Ectodermal cell (in vitro differentiated cells): ENCODE measurements around the gene PAIP2.

ENCODE experiments used
- H3K27ac ChIP-seq: 2 replicates; pipeline ENCODE4 v1.7.0; 2013; ENCODE audit warnings: mild to moderate bottlenecking, low read depth, low read length; ENCODE audit not compliant: insufficient read depth, poor library complexity, severe bottlenecking
- H3K27me3 ChIP-seq: 2 replicates; pipeline ENCODE4 v1.7.0; 2013; ENCODE audit warnings: mild to moderate bottlenecking, low read length; ENCODE audit not compliant: insufficient read depth, control insufficient read depth, poor library complexity, severe bottlenecking
- H3K36me3 ChIP-seq: one replicate; pipeline ENCODE4 v1.7.0; 2013; ENCODE audit warnings: low read length; ENCODE audit not compliant: control insufficient read depth, insufficient read depth
- H3K4me1 ChIP-seq: one replicate; pipeline ENCODE4 v1.7.0; 2013; ENCODE audit warnings: low read length; ENCODE audit not compliant: control insufficient read depth, insufficient read depth
- H3K4me3 ChIP-seq: 2 replicates; pipeline ENCODE4 v1.7.0; 2013; ENCODE audit warnings: low read depth, low read length, control low read depth; ENCODE audit not compliant: insufficient read depth
- H3K9me3 ChIP-seq: 2 replicates; pipeline ENCODE4 v1.7.0; 2013; ENCODE audit warnings: mild to moderate bottlenecking, low read length, moderate library complexity; ENCODE audit not compliant: control insufficient read depth
- WGBS, 2 experiments: methylation state at CpG; one replicate each; pipeline ENCODE4 v1.1.7; 2013; ENCODE audit warnings: missing lambda C conversion rate in 2 of 2; 5-methylcytosine and 5-hydroxymethylcytosine counted together

The PAIP2 gene

GRCh38 chr5:139377226-139377625, 35.6 kb downstream of the PAIP2 start:
- H3K4me3 ChIP-seq = no peak overlapping the region
- no peaks in the 10 kb centered on the region for H3K27me3 ChIP-seq
- no peaks in the 10 kb centered on the region for H3K9me3 ChIP-seq
- H3K27ac ChIP-seq = no peak overlapping the region
- WGBS, 2 experiments = 94 to 95% methylated on average over 3 of the region's 3 CpGs
- H3K36me3 ChIP-seq = no peaks in the 10 kb centered on the region
- H3K4me1 ChIP-seq = no peaks in the 10 kb centered on the region

GRCh38 chr5:139378101-139378825, 36.6 kb downstream of the PAIP2 start:
- Histone ChIP-seq H3K27ac (no peak overlapping the region), H3K36me3 (no peaks in the 10 kb centered on the region), H3K4me3 (no peak overlapping the region), H3K4me1 (no peaks in the 10 kb centered on the region), H3K27me3 (no peaks in the 10 kb centered on the region), H3K9me3 (no peaks in the 10 kb centered on the region)
- WGBS, 2 experiments = 92 to 93% methylated on average over 47 of the region's 47 CpGs

- no peak overlapping the region for H3K27ac ChIP-seq
- H3K27me3 ChIP-seq = no peaks in the 10 kb centered on the region
- H3K4me1 ChIP-seq = no peaks in the 10 kb centered on the region
- H3K9me3 ChIP-seq = no peaks in the 10 kb centered on the region
- 96% methylated on average over 13 of the region's 13 CpGs for whole genome bisulfite sequencing, 2 experiments
- H3K4me3 ChIP-seq = no peak overlapping the region
- H3K36me3 ChIP-seq = no peaks in the 10 kb centered on the region
Observed at GRCh38 chr5:139378941-139379361, 37.3 kb downstream of the PAIP2 start.

- H3K27me3 ChIP-seq = no peaks in the 10 kb centered on the region
- H3K36me3 ChIP-seq = no peaks in the 10 kb centered on the region
- H3K9me3 ChIP-seq = no peaks in the 10 kb centered on the region
- no peak overlapping the region for H3K27ac ChIP-seq
- WGBS, 2 experiments = 94% methylated on average over 15 of the region's 15 CpGs
- no peak overlapping the region for H3K4me3 ChIP-seq
- H3K4me1 ChIP-seq = no peaks in the 10 kb centered on the region
Observed at GRCh38 chr5:139379626-139380449, 38.2 kb downstream of the PAIP2 start.

- Histone ChIP-seq H3K4me1 (no peaks in the 10 kb centered on the region), H3K9me3 (no peaks in the 10 kb centered on the region), H3K4me3 (no peak overlapping the region), H3K27me3 (no peaks in the 10 kb centered on the region), H3K36me3 (no peaks in the 10 kb centered on the region), H3K27ac (no peak overlapping the region)
- WGBS, 2 experiments = 93 to 94% methylated on average over 28 of the region's 28 CpGs
Observed at GRCh38 chr5:139381837-139382761, 40.4 kb downstream of the PAIP2 start.

GRCh38 chr5:139382807-139383206, 41.2 kb downstream of the PAIP2 start:
- H3K4me1 ChIP-seq = peaks cover under 1% of the 10 kb centered on the region
- H3K27me3 ChIP-seq = no peaks in the 10 kb centered on the region
- H3K27ac ChIP-seq = no peak overlapping the region
- H3K9me3 ChIP-seq = no peaks in the 10 kb centered on the region
- WGBS, 2 experiments = 82 to 93% methylated on average over 2 of the region's 3 CpGs
- H3K4me3 ChIP-seq = no peak overlapping the region
- H3K36me3 ChIP-seq = no peaks in the 10 kb centered on the region

DNA sequence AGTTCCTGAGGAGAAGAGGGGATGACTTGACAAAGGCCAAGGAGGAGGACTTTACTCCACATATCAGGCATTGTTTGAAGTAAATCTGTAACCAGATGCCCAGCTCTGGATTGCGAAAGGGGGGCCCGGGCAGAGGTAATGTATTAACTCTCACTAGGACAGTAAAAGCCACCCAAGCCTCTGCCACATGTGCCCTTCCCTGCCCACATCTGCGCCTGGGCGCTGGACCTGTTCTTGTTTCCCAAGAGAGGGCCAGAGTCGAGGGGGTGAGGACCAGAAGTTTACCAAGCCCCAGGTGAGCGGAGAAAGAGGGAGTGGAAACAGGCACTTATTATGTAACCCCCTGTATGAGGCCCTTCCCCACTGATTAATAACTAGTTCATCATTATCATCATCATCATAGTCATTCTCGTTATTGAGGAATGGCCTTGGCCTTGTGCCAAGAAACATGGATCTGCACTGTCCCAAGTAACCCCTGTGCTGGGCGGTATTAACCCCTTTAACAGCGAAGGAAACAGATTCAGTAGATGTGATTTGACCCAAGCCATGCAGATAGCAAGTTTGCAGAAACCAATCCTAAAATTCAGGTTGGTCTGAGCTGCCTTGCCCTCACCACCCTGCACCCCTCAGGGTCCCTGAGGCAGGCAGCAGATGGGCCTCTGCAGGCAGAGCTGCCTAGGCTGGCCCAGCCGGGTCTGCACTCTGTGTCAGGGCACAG, 41.8 kb downstream of the PAIP2 start, which contains the start of gene SLC23A1:
SLC23A1 (minus strand) TSS at position 23 of the 718 bp plus-strand sequence. CDS start 44 bp downstream, outside the sequence.
- no peak within 1 kb of the TSS for H3K4me3 ChIP-seq
- no peak within 1 kb of the TSS for H3K27ac ChIP-seq
- peaks cover 7% of the 10 kb centered on the region for H3K4me1 ChIP-seq
- no peaks in the 10 kb centered on the region for H3K9me3 ChIP-seq
- no peaks in the 10 kb centered on the region for H3K27me3 ChIP-seq
- H3K36me3 ChIP-seq = no peaks in the 10 kb centered on the region
- WGBS, 2 experiments = 92% methylated on average over 10 of the region's 10 CpGs

- Histone ChIP-seq H3K36me3 (no peaks in the 10 kb centered on the region), H3K27me3 (no peaks in the 10 kb centered on the region), H3K9me3 (no peaks in the 10 kb centered on the region), H3K4me3 (no peak overlapping the region), H3K27ac (no peak overlapping the region), H3K4me1 (peaks cover 7% of the 10 kb centered on the region)
- WGBS, 2 experiments = 78 to 83% methylated on average over 7 of the region's 7 CpGs
Observed at GRCh38 chr5:139383993-139384590, 42.4 kb downstream of the PAIP2 start.

GRCh38 chr5:139384591-139385051, 43.0 kb downstream of the PAIP2 start:
- Histone ChIP-seq H3K4me1 (peaks cover 7% of the 10 kb centered on the region), H3K27me3 (no peaks in the 10 kb centered on the region), H3K4me3 (no peak overlapping the region), H3K9me3 (no peaks in the 10 kb centered on the region), H3K36me3 (no peaks in the 10 kb centered on the region), H3K27ac (no peak overlapping the region)
- 93 to 95% methylated on average over 9 of the region's 9 CpGs for WGBS, 2 experiments
